NCI-H128 (cell line): Measurements from ENCODE around the gene B3GALNT1.
A peak's percentile ranks its signal among the peaks of the same experiment; 100 is the strongest.

Experiments used
- DNase-seq: peaks from one replicate; lab custom pipeline; 2025; ENCODE audit not compliant: unreplicated experiment; lab: John Stamatoyannopoulos, UW

B3GALNT1 gene, protein sequence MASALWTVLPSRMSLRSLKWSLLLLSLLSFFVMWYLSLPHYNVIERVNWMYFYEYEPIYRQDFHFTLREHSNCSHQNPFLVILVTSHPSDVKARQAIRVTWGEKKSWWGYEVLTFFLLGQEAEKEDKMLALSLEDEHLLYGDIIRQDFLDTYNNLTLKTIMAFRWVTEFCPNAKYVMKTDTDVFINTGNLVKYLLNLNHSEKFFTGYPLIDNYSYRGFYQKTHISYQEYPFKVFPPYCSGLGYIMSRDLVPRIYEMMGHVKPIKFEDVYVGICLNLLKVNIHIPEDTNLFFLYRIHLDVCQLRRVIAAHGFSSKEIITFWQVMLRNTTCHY

DNA sequence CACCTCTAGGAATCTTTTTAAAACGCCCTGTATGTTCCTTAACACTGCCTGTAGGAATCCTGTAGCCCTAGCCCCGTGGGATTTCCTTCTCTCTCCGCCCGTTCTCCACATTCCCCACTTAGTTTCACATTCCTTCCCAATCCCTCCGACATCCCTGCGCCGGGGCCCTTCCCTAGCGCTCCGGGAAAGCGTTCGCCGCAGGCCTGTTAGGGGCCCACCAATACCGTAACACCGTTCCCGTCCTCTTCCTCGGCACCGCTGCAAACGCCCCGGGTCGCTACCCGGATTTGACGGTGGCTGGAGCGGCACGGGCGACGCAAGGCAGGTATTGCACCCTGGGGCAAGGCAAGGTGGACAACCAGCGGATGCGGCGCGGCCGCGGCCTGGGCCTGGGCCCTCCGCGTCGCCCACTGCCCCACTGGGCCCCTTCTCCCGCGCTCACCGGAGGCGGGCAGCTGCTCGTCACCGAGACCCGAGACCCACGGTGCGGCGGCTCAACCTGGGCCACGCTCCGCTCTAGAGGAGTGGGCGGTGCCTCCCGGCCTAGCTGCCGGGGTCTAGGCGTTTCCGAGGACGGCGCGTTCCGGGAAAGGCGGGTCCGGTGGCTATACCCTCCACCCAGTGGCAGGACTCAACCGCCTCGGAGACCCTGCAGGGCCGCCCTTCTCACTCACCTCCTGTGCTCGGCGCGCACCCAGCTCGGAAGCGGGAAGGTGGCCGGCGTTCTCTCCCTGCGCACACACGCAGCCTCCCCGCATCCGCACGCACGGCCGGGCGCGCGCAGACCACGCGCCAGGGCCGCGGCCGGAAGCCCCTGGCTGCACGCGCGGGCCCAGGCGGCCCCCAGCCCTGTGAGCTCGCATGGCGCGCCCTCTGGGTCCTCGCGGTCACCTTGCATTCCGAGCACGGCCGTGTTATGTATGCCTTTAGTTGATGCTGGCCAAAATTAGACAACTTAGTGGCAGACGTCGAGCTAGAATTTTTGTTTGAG lies at the start of gene B3GALNT1:
B3GALNT1 (minus strand) TSS at position 789 of the 991 bp plus-strand sequence. CDS start 18,595 bp downstream, outside the sequence.
- peak; percentile 51 for DNase-seq

DNA sequence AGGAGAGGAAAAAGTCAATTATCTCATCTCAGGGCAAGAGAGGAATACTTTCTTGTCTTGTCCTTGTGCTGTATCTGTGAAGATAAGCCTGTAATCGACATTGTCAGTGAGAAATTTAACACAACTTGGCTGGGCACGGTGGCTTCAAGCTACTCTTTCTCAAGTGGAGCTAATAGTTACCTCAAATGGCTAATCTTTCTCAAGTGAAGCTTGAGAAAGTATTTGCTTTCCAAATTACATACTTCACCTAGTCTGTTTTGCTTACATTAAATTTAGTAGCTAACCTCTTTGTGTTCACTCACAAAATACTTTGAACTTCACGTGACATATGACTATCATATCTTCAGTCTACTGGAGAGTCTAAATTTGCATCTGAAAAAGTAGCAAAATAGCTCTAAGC lies 48.3 kb upstream of the B3GALNT1 start:
- DNase-seq: no peak

DNA sequence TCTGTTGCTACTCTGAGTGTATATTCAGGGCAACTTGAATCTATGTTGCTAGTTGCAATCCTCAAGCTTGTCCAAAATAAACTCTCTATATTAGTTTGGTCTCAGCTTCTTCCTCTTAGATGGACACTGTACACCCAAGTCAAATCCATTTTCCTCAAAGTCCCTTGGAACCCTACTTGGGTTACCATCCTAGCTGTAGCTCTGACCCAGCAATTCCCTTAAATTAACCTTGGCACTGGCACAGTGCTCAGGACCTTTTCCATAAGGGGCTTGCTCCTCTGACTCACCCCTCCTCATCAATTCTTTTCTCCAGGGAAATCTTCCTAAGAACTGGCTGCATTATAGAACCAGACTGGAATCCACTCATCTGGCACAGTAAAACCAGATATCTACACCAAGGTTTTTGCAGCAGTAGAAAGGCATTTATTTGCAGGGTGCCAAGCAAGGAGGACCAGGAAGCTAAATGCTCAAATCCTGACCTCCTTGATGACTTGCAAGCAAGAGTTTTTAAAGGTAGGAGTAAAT lies 44.9 kb upstream of the B3GALNT1 start:
- no peak for DNase-seq

DNA sequence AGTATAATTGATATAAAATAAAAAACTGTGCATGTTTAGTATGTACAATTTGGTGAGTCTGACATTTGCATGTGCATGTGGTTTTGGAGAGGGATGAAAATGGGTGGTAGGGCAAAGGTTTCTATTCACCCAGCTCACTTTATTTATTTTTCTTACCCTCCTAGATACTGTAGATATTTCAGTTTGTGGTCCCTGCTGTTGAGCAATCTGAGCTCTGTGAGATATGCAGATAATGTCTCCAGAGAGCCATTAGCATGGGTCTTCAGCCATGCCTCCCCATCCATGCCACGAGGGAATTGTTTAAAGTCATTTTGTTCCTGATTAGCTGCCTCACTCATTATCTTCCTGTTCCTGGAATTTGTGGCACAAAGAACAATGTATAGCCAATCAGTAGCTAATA lies 44.4 kb upstream of the B3GALNT1 start:
- no peak for DNase-seq

DNA sequence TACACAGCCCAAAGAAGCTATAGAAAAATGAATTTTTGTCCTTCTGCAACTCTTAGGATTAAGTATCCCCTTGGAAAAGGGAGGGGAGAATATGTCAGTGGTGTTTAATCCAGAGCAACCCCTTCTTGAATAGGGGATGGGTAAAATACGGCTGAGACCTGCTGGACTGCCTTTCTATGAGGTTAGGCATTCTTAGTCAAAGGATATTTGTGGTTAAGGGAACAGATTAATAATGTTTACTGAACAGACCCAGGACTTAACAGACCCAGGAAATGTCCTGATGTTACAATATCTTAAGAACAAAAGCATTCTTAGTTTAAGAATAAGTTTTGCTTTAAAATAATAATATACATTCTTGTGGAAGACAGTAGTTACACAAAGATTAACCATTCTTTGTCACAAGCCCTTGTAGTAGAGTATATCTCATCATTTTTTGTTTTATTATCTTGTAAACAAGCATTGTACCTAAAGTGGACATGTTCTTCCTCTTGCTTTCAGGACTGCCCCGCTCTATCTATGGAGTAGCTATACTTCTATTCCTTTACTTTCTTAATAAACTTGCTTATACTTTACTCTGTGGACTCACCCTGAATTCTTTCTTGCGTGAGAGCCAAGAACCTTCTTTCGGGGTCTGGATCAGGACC lies 43.8 kb upstream of the B3GALNT1 start:
- DNase-seq: no peak

DNA sequence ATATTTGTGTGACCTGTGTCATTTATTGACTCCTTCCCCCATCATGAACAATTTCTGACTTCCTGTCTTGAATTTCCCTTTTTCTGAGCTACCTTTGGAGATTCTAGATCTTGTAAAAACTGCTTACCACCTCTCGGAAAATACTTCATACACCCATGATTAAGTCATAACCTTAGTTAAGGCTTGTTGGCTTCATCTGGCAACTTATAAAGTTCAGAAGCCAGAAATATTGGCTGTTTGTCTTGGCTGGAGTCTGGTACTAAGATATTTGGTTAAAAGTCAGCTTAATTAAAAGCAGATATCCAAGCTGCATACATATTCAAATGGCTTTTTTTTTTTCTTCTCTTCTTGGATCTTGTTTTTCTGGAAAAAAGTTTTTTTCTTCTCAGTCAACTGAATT lies 37.3 kb upstream of the B3GALNT1 start:
- no peak for DNase-seq

DNA sequence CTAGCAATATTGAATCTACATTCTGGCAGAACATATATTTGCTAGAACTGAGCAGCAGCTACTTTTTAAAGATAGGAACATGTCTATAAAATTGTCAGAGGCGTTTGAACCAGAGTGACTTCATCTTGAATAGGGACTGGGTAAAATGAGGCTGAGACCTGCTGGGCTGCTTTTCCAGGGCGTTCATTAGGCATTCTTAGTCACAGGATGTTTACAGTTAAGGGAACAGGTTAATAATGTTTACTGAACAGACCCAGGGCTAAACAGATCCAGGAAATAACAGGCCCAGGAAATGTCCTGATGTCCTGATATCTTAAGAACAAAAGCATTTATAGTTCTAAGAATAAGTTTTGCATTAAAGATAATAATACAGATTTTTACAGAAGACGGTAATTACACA lies 34.5 kb upstream of the B3GALNT1 start:
- no peak for DNase-seq

DNA sequence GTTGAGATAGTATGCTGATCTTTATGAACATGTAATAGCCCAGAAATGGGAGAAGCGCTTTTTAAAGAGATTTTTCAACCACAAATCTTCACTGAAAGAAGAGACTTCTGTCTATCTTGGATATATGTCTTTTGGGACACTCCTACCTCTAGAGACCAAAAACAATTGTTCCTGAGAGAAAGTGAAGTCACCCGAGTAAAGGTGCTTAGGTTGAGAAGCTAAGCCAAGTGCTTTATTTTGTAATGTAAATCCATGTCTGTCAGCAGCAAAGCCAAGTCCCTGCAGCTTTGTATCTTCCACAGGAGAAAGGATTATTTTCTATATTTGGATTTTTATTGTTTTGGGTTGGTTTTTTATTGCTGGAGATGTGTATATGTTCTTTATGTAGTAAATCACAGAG lies 32.1 kb upstream of the B3GALNT1 start:
- no peak for DNase-seq

DNA sequence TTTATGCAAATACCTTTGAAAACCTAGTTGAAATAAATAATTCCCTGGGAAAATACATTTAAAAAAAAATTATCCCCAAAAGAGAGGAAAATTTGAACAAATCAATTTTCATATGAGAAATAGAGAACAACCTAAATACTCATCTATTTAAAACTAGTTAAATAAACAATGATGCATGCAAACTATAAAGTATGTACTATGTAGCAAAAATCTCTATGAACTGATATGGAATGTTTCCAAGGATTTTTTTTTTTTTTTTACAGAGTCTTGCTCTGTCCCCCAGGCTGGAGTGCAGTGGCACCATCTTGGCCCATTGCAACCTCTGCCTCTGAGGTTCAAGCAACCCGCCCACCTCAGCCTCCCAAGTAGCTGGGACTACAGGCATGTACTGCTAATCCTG lies 27.2 kb upstream of the B3GALNT1 start:
- DNase-seq: no peak

DNA sequence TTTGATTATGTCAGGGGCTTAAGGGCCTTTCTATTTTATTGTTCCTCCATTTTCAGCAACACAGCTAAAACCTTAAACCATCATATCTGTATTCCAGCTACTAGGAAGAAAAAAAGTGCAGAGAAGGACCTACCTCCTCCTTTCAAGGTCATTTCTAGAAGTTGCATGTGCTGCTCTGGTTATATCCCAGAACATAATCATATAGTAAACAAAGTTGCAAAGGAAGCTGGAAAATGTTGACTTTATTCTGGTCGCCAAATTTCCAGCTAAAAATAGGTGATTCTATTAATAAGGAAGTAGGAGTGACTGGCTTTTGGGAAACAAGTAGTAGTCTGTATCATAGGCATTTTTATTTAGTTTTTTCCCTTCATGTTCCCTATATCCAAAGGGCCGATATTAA lies 21.3 kb upstream of the B3GALNT1 start:
- no peak for DNase-seq

DNA sequence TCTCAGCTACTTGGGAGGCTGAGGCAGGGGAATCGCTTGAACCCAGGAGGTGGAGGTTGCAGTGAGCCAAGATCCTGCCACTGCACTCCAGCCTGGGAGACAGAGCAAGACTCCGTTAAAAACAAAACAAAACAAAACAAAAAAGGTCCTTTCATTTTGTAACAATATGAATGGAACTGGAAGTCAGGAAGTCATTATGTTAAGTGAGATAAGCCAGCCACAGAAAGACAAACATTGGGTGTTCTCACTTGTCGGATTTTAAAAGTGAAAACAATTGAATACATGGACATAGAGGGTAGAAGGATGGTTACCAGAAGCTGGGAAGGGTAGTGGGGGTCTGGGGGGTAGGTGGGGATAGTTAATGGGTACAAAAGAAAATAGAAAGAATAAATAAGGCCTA lies 12.5 kb upstream of the B3GALNT1 start:
- DNase-seq: no peak

DNA sequence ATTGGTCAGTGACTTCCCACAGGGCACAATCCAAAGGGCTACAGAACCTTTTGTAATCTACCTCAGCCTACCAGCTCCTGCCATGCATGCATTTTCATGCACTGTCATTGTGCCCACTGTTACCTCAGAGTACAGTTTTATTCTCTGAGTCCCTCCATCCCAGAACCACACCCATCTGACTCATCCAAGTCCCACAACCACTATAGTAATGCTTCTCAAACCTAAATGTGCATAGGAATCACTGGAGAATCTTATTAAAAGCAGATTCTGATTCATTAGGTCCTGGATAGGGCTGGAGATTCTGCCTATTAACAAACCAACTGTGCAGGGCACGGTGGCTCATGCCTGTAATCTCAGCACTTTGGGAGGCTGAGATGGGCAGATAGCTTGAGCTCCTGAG lies 3.7 kb upstream of the B3GALNT1 start:
- DNase-seq: no peak

DNA sequence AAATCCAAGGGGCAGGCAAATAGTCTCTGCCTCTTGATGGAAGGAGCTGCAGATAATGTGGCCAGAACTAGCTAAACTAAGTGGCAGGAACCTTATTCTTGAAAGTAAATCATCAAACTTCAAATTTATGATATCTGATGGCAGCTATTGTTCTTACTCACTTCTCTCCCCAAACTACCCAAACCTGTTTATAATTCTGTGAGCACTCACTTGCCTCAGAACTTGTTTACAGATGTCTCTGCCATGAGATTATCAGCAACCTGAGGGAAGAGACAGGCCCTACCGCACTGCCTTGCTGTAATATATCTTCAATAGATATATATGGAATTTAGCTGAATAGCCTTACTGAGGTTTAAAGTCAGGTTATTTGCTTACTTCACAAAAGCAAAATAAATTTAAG lies 2.2 kb upstream of the B3GALNT1 start:
- no peak for DNase-seq

DNA sequence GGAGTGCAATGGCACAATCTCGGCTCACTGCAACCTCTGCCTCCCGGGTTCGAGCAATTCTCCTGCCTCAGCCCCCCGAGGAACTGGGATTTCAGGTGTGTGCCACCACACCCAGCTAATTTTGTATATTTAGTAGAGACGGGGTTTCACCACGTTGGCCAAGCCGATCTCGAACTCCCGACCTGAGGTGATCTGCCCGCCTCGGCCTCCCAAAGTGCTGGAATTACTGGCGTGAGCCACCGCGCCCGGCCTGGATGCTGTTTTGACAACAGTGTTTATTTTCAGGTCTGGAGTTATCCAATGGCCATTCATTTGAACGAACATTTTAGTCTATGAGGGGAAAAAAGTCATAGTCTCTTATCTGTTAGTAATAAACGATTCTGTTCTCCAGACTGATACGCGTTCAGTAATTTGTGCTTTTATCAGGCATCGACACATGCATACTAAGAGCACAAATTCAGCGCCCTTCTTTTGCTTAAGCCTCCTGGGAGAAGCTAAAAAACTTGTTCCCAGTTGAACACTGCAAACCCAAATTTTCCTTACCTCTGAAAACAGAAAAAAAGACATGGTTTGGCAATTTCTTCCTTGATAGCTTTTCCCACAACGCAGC lies 1.3 kb downstream of the B3GALNT1 start:
- no peak for DNase-seq

DNA sequence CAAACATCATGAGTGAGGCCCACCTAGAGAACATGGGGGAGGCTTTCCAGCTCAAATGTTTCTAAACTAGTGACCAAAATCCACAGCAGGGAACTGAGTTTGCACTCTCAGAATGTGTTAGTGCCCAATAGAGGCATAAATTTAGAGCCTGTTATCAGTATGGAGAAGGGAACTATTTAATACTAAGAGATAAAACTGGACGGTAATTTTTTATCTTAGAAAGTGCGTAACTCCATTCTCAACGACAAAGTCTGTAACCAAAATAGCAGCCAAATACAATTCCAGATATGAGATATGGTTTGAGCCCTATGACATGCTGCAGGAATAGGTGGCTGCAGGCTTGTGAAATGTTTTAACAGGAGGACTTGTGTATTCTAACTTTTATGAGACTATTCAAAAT lies 3.5 kb downstream of the B3GALNT1 start:
- no peak for DNase-seq

DNA sequence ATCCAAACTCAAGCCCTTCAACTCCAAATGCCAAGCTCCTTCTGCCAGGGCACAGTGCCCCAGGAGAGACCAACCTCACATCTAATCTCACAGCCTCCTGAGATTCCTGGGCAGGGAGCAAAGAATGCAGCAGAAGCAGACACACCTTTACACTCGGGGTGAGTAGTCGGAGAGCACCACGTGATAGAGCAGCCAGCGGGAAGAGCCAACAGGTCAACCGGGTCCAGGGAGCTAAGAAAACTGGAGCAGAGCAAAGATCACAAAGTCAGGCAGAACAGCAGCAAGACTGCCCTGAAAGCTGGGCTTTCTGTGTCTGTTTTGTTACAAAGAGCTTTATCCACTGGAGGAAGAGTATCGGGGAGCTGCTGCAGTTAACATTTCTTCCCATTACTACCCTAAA lies 4.2 kb downstream of the B3GALNT1 start:
- DNase-seq: no peak

DNA sequence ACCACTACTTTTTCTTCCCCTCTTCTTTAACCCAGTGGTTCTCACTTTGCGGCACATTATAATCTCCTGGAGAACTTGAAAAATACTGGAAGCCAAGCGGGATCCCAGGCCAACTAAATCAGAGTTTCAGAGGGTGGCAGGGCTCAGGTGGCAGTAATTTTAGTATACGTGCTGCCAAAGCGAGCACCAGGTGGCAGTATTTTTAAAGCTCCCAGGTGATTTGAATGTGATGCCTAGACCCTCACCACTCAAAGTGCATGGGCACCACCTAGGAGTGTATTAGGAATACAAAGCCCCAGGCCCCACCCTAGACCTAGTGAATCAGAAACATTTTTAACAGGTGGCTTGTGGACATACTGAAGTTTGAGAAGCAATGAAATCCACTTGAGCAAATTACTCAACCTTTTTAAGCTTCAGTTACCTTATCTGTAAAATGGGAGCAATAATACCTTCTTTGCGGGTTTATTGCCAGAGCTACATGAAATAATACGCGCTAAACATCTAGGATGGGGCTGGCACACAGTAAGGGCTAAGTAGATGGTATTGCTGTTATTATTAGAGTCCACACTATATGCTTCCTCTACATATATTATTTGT lies 8.3 kb downstream of the B3GALNT1 start:
- DNase-seq: no peak

DNA sequence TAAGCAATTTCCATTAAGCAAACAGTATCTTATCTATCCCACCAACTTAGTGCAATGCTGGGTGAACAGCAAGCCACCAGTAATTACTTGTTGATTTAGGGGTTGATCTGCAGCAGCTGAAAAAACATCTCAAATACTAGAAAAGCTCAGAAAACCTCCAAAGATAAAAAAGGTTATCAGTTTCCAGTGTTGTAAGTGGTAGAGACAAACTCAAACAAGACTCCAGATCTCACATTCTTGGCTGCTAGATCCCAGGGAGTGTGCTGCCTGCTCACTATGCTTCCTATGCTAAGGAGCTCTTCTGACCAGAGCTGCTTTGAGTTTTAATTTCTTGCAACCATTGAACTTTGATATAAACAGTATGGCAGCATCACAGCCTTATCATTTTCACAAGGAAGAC lies 11.3 kb downstream of the B3GALNT1 start:
- no peak for DNase-seq

DNA sequence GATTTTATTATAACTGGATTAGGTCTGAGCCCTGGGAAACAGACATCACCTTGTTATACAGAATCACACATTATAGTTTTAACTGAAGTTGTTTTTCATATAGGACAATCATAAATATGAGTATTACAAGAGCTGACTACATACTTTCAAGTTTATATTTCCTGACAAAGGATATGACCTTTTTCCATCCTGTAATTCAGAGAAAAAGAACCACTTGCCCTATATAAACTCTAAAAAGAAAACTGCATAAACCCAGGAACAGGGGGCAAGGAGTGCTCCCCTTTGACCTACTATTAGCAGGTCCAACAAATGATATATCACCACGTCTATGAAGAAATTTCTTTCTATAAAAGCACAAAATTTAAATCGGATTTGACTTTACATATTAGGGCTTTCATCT lies 20.9 kb downstream of the B3GALNT1 start:
- no peak for DNase-seq

DNA sequence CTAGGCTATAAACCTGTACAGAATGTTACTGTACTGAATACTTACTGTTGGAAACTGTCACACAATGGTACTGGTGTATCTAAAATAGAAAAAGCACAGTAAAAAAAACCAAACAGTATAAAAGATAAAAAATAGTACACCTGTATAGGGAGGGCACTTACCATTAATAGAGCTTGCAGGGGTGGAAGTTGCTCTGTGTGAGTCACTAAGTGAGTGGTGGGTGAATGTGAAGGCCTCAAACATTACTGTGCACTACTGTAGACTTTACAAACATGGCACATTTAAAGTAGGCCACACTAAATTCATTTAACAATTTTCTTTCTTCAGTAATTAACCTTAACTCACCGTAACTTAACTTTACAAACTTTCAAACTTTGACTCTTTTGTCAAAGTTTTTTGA lies 22.0 kb downstream of the B3GALNT1 start:
- no peak for DNase-seq

DNA sequence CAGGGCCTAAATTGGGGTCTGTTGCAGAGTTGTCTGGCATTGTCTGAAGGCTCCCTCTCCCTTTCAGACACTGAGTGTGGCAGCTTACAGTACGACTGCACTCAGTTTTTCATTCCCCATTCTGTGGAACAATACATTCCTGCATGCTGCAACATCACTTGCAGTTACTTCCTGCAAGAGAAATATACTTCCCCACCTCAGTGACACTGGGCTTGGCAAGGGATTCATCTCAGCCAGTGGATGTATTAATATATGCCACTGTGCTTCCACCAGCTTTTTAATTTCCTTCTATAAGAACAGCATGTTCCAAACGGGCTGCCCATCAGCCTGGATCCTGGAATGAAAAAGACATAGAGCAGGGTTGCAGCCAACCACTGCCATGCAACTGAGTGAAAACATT lies 23.1 kb downstream of the B3GALNT1 start:
- no peak for DNase-seq
